ENCODE results near the gene MTARC1.

MTARC1 gene

DNA sequence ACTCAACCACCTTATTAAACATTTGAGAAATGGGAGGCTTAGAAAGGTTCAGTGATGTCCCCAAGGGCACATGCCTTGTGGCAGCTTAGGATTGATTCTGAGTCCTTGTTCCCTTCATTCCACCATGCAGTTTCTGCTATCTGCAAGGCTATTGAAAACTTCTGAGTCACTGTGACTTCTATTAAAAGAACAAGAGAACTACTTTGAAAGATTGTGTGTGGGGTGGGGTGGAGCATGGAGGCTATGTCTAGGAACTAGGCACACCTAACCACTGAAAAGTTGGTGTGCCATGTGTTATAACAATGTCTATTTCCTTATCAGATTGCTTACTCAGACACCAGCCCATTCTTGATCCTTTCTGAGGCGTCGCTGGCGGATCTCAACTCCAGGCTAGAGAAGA lies 10.8 kb downstream of the MTARC1 start:
- no peak overlapping the region for H2AFZ ChIP-seq (ENCODE audit: insufficient read depth, low read length, poor library complexity)
- no peak overlapping the region for H3K27ac ChIP-seq (ENCODE audit: low read depth, low read length)
- DNase-seq = peak in 1 of 2 donors; percentile 38
- H3K27me3 ChIP-seq (ENCODE audit: insufficient read depth, low read length) = no peaks in the 10 kb centered on the region
- H3K23ac ChIP-seq (ENCODE audit: low read length) = no peak overlapping the region
- no peak overlapping the region for H2AK5ac ChIP-seq (ENCODE audit: low read length)
- H2BK120ac ChIP-seq (ENCODE audit: insufficient read depth, low read length, poor library complexity) = no peak overlapping the region
- H3K79me2 ChIP-seq (ENCODE audit: control insufficient read depth, insufficient read depth, low read length, poor library complexity) = no peaks in the 10 kb centered on the region
- H3K18ac ChIP-seq (ENCODE audit: low read length) = no peak overlapping the region
- peaks cover 20 to 40% of the 10 kb centered on the region in 2 experiments for H3K36me3 ChIP-seq (ENCODE audit: control insufficient read depth in 1 of 2, insufficient read depth in 2 of 2, low read length in 2 of 2)
- H2BK12ac ChIP-seq (ENCODE audit: low read length) = no peak overlapping the region
- WGBS (ENCODE audit: extremely low coverage, insufficient coverage, insufficient read length) = no CpG with 5 or more reads among the region's 3 CpGs
- no peak overlapping the region for H3K14ac ChIP-seq (ENCODE audit: low read length)
- no peak overlapping the region for H3K4me2 ChIP-seq (ENCODE audit: low read length)
- H3K9ac ChIP-seq (ENCODE audit: low read length) = no peak overlapping the region
- H3K79me1 ChIP-seq (ENCODE audit: low read length) = no peaks in the 10 kb centered on the region
- H3K9me3 ChIP-seq (ENCODE audit: insufficient read depth, low read depth, low read length) = no peaks in the 10 kb centered on the region
- no peaks in the 10 kb centered on the region for H3K4me1 ChIP-seq (ENCODE audit: control insufficient read depth in 1 of 2, insufficient read depth in 2 of 2, low read length in 2 of 2)
- no peak overlapping the region for H3K4ac ChIP-seq (ENCODE audit: low read depth, low read length)
- H4K12ac ChIP-seq (ENCODE audit: low read depth, low read length) = no peak overlapping the region
- no peak overlapping the region for H4K8ac ChIP-seq (ENCODE audit: low read depth, low read length)
- no peak overlapping the region for H4K91ac ChIP-seq (ENCODE audit: low read depth, low read length)
- no peak overlapping the region for H3K4me3 ChIP-seq (ENCODE audit: low read depth, low read length)
- H2BK5ac ChIP-seq (ENCODE audit: low read depth, low read length, poor library complexity) = no peak overlapping the region

- H2BK5ac ChIP-seq (ENCODE audit: low read depth, low read length, poor library complexity) = no peak overlapping the region
- H4K8ac ChIP-seq (ENCODE audit: low read depth, low read length) = no peak overlapping the region
- H3K14ac ChIP-seq (ENCODE audit: low read length) = no peak overlapping the region
- H2AK5ac ChIP-seq (ENCODE audit: low read length) = no peak overlapping the region
- H3K4me2 ChIP-seq (ENCODE audit: low read length) = no peak overlapping the region
- no peaks in the 10 kb centered on the region for H3K27me3 ChIP-seq (ENCODE audit: insufficient read depth, low read length)
- no peak overlapping the region for H2BK120ac ChIP-seq (ENCODE audit: insufficient read depth, low read length, poor library complexity)
- no peak overlapping the region for H3K27ac ChIP-seq (ENCODE audit: low read depth, low read length)
- no peaks in the 10 kb centered on the region for H3K4me1 ChIP-seq (ENCODE audit: control insufficient read depth in 1 of 2, insufficient read depth in 2 of 2, low read length in 2 of 2)
- H3K18ac ChIP-seq (ENCODE audit: low read length) = no peak overlapping the region
- no peaks in the 10 kb centered on the region for H3K9me3 ChIP-seq (ENCODE audit: insufficient read depth, low read depth, low read length)
- peaks cover 20 to 39% of the 10 kb centered on the region in 2 experiments for H3K36me3 ChIP-seq (ENCODE audit: control insufficient read depth in 1 of 2, insufficient read depth in 2 of 2, low read length in 2 of 2)
- H3K4me3 ChIP-seq (ENCODE audit: low read depth, low read length) = no peak overlapping the region
- no peaks in the 10 kb centered on the region for H3K79me2 ChIP-seq (ENCODE audit: control insufficient read depth, insufficient read depth, low read length, poor library complexity)
- H4K12ac ChIP-seq (ENCODE audit: low read depth, low read length) = no peak overlapping the region
- DNase-seq = peak; percentile 72 to 95
- H2BK12ac ChIP-seq (ENCODE audit: low read length) = no peak overlapping the region
- no peaks in the 10 kb centered on the region for H3K79me1 ChIP-seq (ENCODE audit: low read length)
- no peak overlapping the region for H3K4ac ChIP-seq (ENCODE audit: low read depth, low read length)
- H3K9ac ChIP-seq (ENCODE audit: low read length) = no peak overlapping the region
- H2AFZ ChIP-seq (ENCODE audit: insufficient read depth, low read length, poor library complexity) = no peak overlapping the region
- H3K23ac ChIP-seq (ENCODE audit: low read length) = no peak overlapping the region
- no peak overlapping the region for H4K91ac ChIP-seq (ENCODE audit: low read depth, low read length)
- WGBS (ENCODE audit: extremely low coverage, insufficient coverage, insufficient read length) = no CpG with 5 or more reads among the region's 2 CpGs
Measured at GRCh38 chr1:220798338-220798737, 11.6 kb downstream of the MTARC1 start.

DNA sequence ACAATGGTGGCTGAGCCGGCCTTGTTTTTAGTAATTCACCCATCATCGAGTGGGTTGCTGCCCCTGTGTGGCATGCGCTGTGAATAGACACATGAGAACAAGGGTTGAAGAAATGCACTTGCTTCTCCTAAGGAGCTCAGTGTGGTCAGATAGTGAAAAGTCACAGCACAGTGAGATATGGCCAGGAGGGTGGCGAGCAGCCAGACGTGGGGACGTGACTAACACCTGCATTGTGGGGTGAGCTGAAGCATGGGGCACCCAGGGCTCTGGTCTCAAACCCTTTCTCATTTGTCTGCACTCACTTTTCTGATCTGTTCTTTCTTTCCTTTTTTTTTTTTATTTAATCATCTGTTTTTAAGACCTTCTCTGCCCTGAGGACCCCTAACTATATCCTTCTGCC lies 13.5 kb downstream of the MTARC1 start:
- Histone ChIP-seq H4K8ac (ENCODE audit: low read depth, low read length) (no peak overlapping the region), H2BK5ac (ENCODE audit: low read depth, low read length, poor library complexity) (no peak overlapping the region), H4K91ac (ENCODE audit: low read depth, low read length) (no peak overlapping the region), H2AFZ (ENCODE audit: insufficient read depth, low read length, poor library complexity) (no peak overlapping the region), H3K36me3 (ENCODE audit: control insufficient read depth in 1 of 2, insufficient read depth in 2 of 2, low read length in 2 of 2) (peaks cover 23 to 48% of the 10 kb centered on the region in 2 experiments), H3K14ac (ENCODE audit: low read length) (no peak overlapping the region), H2AK5ac (ENCODE audit: low read length) (no peak overlapping the region), H3K23ac (ENCODE audit: low read length) (no peak overlapping the region), H3K4me3 (ENCODE audit: low read depth, low read length) (peak overlapping the region; percentile 36), H3K27ac (ENCODE audit: low read depth, low read length) (no peak overlapping the region), H3K9me3 (ENCODE audit: insufficient read depth, low read depth, low read length) (no peaks in the 10 kb centered on the region), H3K9ac (ENCODE audit: low read length) (no peak overlapping the region), H3K27me3 (ENCODE audit: insufficient read depth, low read length) (no peaks in the 10 kb centered on the region), H3K4me2 (ENCODE audit: low read length) (no peak overlapping the region), H3K79me1 (ENCODE audit: low read length) (no peaks in the 10 kb centered on the region), H3K4me1 (ENCODE audit: control insufficient read depth in 1 of 2, insufficient read depth in 2 of 2, low read length in 2 of 2) (no peaks in the 10 kb centered on the region), H2BK12ac (ENCODE audit: low read length) (no peak overlapping the region), H3K79me2 (ENCODE audit: control insufficient read depth, insufficient read depth, low read length, poor library complexity) (no peaks in the 10 kb centered on the region), H4K12ac (ENCODE audit: low read depth, low read length) (no peak overlapping the region), H3K4ac (ENCODE audit: low read depth, low read length) (no peak overlapping the region), H3K18ac (ENCODE audit: low read length) (no peak overlapping the region), H2BK120ac (ENCODE audit: insufficient read depth, low read length, poor library complexity) (no peak overlapping the region)
- DNase-seq = no peak
- no CpG with 5 or more reads among the region's 6 CpGs for WGBS (ENCODE audit: extremely low coverage, insufficient coverage, insufficient read length)

GRCh38 chr1:220803401-220804201 lies 16.9 kb downstream of the MTARC1 start:
- Histone ChIP-seq H3K79me1 (ENCODE audit: low read length) (no peaks in the 10 kb centered on the region), H4K8ac (ENCODE audit: low read depth, low read length) (no peak overlapping the region), H3K4me3 (ENCODE audit: low read depth, low read length) (no peak overlapping the region), H2BK12ac (ENCODE audit: low read length) (no peak overlapping the region), H3K23ac (ENCODE audit: low read length) (no peak overlapping the region), H2AFZ (ENCODE audit: insufficient read depth, low read length, poor library complexity) (no peak overlapping the region), H3K4ac (ENCODE audit: low read depth, low read length) (no peak overlapping the region), H3K4me2 (ENCODE audit: low read length) (no peak overlapping the region), H3K79me2 (ENCODE audit: control insufficient read depth, insufficient read depth, low read length, poor library complexity) (no peaks in the 10 kb centered on the region), H4K91ac (ENCODE audit: low read depth, low read length) (no peak overlapping the region), H3K4me1 (ENCODE audit: control insufficient read depth in 1 of 2, insufficient read depth in 2 of 2, low read length in 2 of 2) (no peaks in the 10 kb centered on the region), H2AK5ac (ENCODE audit: low read length) (no peak overlapping the region), H3K36me3 (ENCODE audit: control insufficient read depth in 1 of 2, insufficient read depth in 2 of 2, low read length in 2 of 2) (peaks cover 21 to 45% of the 10 kb centered on the region in 2 experiments), H4K12ac (ENCODE audit: low read depth, low read length) (no peak overlapping the region), H2BK5ac (ENCODE audit: low read depth, low read length, poor library complexity) (no peak overlapping the region), H3K9me3 (ENCODE audit: insufficient read depth, low read depth, low read length) (no peaks in the 10 kb centered on the region), H3K14ac (ENCODE audit: low read length) (no peak overlapping the region), H3K27me3 (ENCODE audit: insufficient read depth, low read length) (no peaks in the 10 kb centered on the region), H3K27ac (ENCODE audit: low read depth, low read length) (no peak overlapping the region), H3K9ac (ENCODE audit: low read length) (no peak overlapping the region), H3K18ac (ENCODE audit: low read length) (no peak overlapping the region), H2BK120ac (ENCODE audit: insufficient read depth, low read length, poor library complexity) (no peak overlapping the region)
- peak in 1 of 2 donors; percentile 64 for DNase-seq
- WGBS (ENCODE audit: extremely low coverage, insufficient coverage, insufficient read length) = no CpG with 5 or more reads among the region's 10 CpGs

Data from trophoblast cell (in vitro differentiated cells and primary cell).